OCI-LY7 (cell line): ENCODE data around the gene SMC5. TPM values are rescaled to one million over a fixed set of nuclear protein-coding genes. Genes with fewer than 3 reads are reported as not detected.

Experiments used
- BruUV-seq: library from RNA; stranded (reverse); fragments of 400-500 nt; replicated peaks from 2 replicates; lab custom pipeline; 2021; lab: Mats Ljungman, UMichigan
- CTCF ChIA-PET: fragments of 300-600 bp; sonication (Branson Sonifier 250); formaldehyde crosslinking; loops from one replicate; lab custom pipeline; 2022; ENCODE audit warnings: antibody characterized with exemption; ENCODE audit not compliant: unreplicated experiment; lab: Charles Lee
- POLR2A ChIA-PET: fragments of 300-600 bp; sonication (Branson Sonifier 250); formaldehyde crosslinking; loops from one replicate; lab custom pipeline; 2022; ENCODE audit warnings: antibody characterized with exemption; lab: Charles Lee
- DNase-seq: peaks from one replicate; pipeline ENCODE4 v3.0.0-alpha.2; 2015; ENCODE audit warnings: low spot score
- H2AFZ ChIP-seq: fragments of 200-600 bp; sonication (generic), shearing (Covaris generic); 2 replicates; pipeline ENCODE4 v1.6.1; 2014; ENCODE audit warnings: mild to moderate bottlenecking, antibody characterized with exemption, low read length, moderate library complexity
- H3K27ac ChIP-seq: fragments of 200-600 bp; sonication (generic); 2 replicates; pipeline ENCODE4 v1.5.1; 2014; ENCODE audit warnings: mixed run types, low read depth, mild to moderate bottlenecking, moderate library complexity, low read length, inconsistent platforms; ENCODE audit not compliant: poor library complexity, severe bottlenecking
- H3K36me3 ChIP-seq: fragments of 200-600 bp; sonication (generic); 2 replicates; pipeline ENCODE4 v1.6.1; 2014; ENCODE audit warnings: mild to moderate bottlenecking, antibody characterized with exemption, low read length, moderate library complexity, mixed read lengths; ENCODE audit not compliant: insufficient read depth
- H3K4me1 ChIP-seq: fragments of 200-600 bp; sonication (generic); 2 replicates; pipeline ENCODE4 v1.5.1; 2014; ENCODE audit warnings: mild to moderate bottlenecking, low read length; ENCODE audit not compliant: insufficient read depth, poor library complexity, severe bottlenecking
- H3K4me2 ChIP-seq: fragments of 200-600 bp; sonication (generic); 2 replicates; pipeline ENCODE4 v1.6.1; 2014; ENCODE audit warnings: mild to moderate bottlenecking, low read length
- H3K4me3 ChIP-seq: fragments of 200-600 bp; sonication (generic); 2 replicates; pipeline ENCODE4 v1.5.1; 2014; ENCODE audit warnings: mild to moderate bottlenecking, low read depth, low read length; ENCODE audit not compliant: poor library complexity, severe bottlenecking
- H3K79me2 ChIP-seq: fragments of 200-600 bp; sonication (generic); 2 replicates; pipeline ENCODE4 v1.6.1; 2016; ENCODE audit warnings: low read depth, mild to moderate bottlenecking, low read length, moderate library complexity, mixed read lengths; ENCODE audit not compliant: insufficient read depth
- H3K9me2 ChIP-seq: fragments of 200-600 bp; sonication (generic); 2 replicates; pipeline ENCODE4 v1.6.1; 2016; ENCODE audit warnings: mild to moderate bottlenecking, low read length, mixed read lengths; ENCODE audit not compliant: insufficient read depth
- H3K9me3 ChIP-seq: fragments of 200-600 bp; sonication (generic); 2 replicates; pipeline ENCODE4 v1.6.1; 2014; ENCODE audit warnings: mild to moderate bottlenecking, mixed run types, low read length, mixed read lengths
- H4K20me1 ChIP-seq: fragments of 200-600 bp; sonication (generic); 2 replicates; pipeline ENCODE4 v1.6.1; 2014; ENCODE audit warnings: mild to moderate bottlenecking, antibody characterized with exemption, low read length, moderate library complexity, mixed read lengths; ENCODE audit not compliant: insufficient read depth
- CTCF ChIP-seq: fragments of 200-600 bp; sonication (generic); conservative IDR thresholded peaks from 2 replicates; pipeline ENCODE4 v1.5.1; 2014; ENCODE audit warnings: mild to moderate bottlenecking, antibody characterized with exemption, low read length, moderate library complexity, mixed read lengths
- EZH2phosphoT487 ChIP-seq: fragments of 200-600 bp; sonication (generic); IDR thresholded peaks from 2 replicates; pipeline ENCODE4 v1.6.1; 2018; ENCODE audit warnings: low read depth, borderline replicate concordance, mild to moderate bottlenecking, mixed run types, antibody characterized with exemption, low read length, moderate library complexity, mixed read lengths
- intact Hi-C: fragments of 100-400 bp; cut with micrococcal nuclease; formaldehyde crosslinking; loops from one replicate; pipeline ENCODE4 v1.10.0; 2022; ENCODE audit not compliant: unreplicated experiment
- total RNA-seq, 2 experiments: library from RNA; depleted of rRNA in 1 of 2; stranded (reverse); fragments of >200 nt in 1 of 2; shearing (Covaris generic) in 1 of 2; gene quantifications; 2 replicates each; pipeline ENCODE4 v1.2.3, GENCODE V29; 2014 to 2022

Gene SMC5
- total RNA-seq, 2 experiments from 2014 or later = 38.9 to 42.0 TPM

GRCh38 chr9:70402213-70402612, 143.4 kb downstream of the SMC5 start:
- POLR2A ChIA-PET = interaction anchor here (0.6 to 1.4 kb wide), 2 partner anchors 20 to 35 kb away, joined by 3 read pairs; no protein-coding TSS in a partner anchor
- no peaks in the 10 kb centered on the region for H3K9me3 ChIP-seq
- H4K20me1 ChIP-seq = no peaks in the 10 kb centered on the region; the same call in 1 of the 2 replicates
- BruUV-seq = no TSS peak
- H3K27ac ChIP-seq = no peak overlapping the region
- H3K4me1 ChIP-seq = peaks cover 12% of the 10 kb centered on the region
- H3K4me3 ChIP-seq = no peak overlapping the region
- intact Hi-C loops = no loop called here
- H3K9me2 ChIP-seq = no peaks in the 10 kb centered on the region
- no peaks in the 10 kb centered on the region for H3K79me2 ChIP-seq
- no peak overlapping the region for H3K4me2 ChIP-seq
- H3K36me3 ChIP-seq = no peaks in the 10 kb centered on the region
- DNase-seq = no peak
- CTCF ChIA-PET = no interaction called here
- no peak overlapping the region for H2AFZ ChIP-seq
- no peak for TF ChIP-seq CTCF
- TF ChIP-seq EZH2phosphoT487 = no peak

- Histone ChIP-seq H3K9me3 (no peaks in the 10 kb centered on the region), H3K27ac (no peak overlapping the region), H3K4me3 (no peak overlapping the region), H2AFZ (no peak overlapping the region), H3K79me2 (no peaks in the 10 kb centered on the region), H3K9me2 (no peaks in the 10 kb centered on the region), H3K4me1 (peaks cover 6% of the 10 kb centered on the region), H3K4me2 (no peak overlapping the region), H4K20me1 (no peaks in the 10 kb centered on the region; the same call in 1 of the 2 replicates), H3K36me3 (no peaks in the 10 kb centered on the region)
- ChIA-PET CTCF (no interaction called here), POLR2A (no interaction called here)
- intact Hi-C loops = no loop called here
- DNase-seq = no peak
- no TSS peak for BruUV-seq
- no peak for TF ChIP-seq EZH2phosphoT487
- no peak for TF ChIP-seq CTCF
Observed at GRCh38 chr9:70403166-70403565, 144.4 kb downstream of the SMC5 start.

- Histone ChIP-seq H3K36me3 (no peaks in the 10 kb centered on the region), H3K9me3 (no peaks in the 10 kb centered on the region), H2AFZ (no peak overlapping the region), H3K79me2 (no peaks in the 10 kb centered on the region), H3K4me3 (no peak overlapping the region), H3K27ac (no peak overlapping the region), H3K4me1 (peaks cover 4% of the 10 kb centered on the region), H4K20me1 (no peaks in the 10 kb centered on the region; the same call in 1 of the 2 replicates), H3K9me2 (no peaks in the 10 kb centered on the region), H3K4me2 (no peak overlapping the region)
- CTCF ChIA-PET = no interaction called here
- BruUV-seq = no TSS peak
- no peak for DNase-seq
- intact Hi-C loops = no loop called here
- TF ChIP-seq CTCF = no peak
- TF ChIP-seq EZH2phosphoT487 = no peak
- POLR2A ChIA-PET = no interaction called here
Observed at GRCh38 chr9:70403618-70404025, 144.8 kb downstream of the SMC5 start.
